NCI-H510A (cell line): ENCODE results near the gene RAB3B.
"Not testable (repeated sequence)": the region's sequence is repeated elsewhere in the genome, so short reads cannot be mapped to it uniquely, and the experiment has no call there.

ENCODE experiments used
- DNase-seq: peaks from one replicate; lab custom pipeline; 2025; lab: John Stamatoyannopoulos, UW

RAB3B gene

DNA sequence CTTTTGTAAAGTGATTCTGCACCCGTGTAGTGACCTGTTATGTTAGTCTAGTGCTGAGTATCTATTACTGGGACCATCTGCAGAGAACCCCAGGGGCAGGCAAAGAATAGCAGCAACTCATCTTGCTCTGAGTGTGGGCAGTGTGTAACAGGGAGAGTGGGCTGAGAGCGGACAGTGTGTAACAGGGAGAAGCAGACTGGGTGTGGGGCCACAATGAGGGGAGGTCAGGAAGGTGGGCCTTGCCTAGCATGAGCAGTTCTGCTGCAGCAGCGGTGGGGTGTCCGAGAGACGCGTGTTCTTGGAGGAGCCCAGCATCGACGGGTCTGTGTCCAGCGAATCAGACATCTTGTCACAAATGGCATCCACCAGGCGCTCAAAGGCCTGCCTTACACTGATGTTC lies 70.8 kb downstream of the RAB3B start:
- no peak for DNase-seq

DNA sequence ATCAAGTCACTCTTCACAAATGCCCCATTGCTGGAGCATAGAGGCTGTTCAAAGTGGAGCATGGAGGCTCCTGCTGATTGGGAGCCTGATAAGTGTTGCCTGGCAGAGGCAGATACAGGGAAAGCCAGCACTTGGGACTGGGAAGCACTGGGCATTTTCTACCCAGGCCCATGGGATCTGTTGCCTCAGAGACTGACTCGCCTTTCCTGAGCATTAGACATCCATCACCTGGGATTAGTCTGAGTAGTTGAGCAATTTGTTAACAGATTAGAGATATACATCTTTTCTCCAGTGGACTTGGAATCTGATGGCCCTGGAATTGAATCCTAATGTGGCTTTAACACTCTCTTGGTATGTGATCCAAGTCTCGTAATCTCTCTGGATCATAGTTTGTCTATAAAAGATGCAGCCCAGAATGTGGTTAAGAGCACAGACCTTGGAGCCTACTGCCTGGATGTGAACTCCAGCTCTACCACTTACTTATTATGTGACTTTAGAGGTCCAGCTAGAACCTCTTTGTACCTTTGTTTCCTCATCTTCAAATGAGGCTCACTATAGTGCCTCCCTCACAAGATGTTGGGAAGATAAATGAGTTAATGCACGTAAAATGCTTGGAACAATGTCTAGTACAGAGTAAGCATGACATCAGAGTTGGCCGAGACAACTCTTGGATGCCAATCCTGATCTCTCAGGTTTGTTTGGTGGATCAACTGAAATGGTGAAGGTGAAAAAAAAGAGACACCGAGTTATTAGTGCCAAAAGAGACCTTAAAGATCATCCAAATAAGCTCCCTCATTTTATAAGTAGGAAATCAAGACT lies 73.7 kb downstream of the RAB3B start:
- no peak for DNase-seq

DNA sequence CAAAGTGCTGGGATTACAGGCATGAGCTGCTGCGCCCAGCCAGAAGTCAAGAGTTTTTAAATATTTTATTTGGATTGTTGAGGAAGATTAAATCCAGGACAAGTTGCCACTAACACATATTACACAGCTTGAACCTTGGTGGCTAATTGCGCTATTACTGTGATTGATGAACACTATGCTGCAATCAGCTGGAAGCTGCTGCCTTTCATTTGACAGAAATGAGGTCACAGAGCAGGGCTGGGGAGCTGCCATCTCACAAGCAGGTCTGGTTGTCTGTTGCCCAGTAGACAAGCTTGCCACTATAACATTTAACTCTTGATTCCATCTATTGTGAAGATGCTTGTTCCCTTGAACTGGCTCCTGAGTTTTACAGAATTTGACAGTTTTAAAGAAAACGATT lies 74.5 kb downstream of the RAB3B start:
- no peak for DNase-seq

DNA sequence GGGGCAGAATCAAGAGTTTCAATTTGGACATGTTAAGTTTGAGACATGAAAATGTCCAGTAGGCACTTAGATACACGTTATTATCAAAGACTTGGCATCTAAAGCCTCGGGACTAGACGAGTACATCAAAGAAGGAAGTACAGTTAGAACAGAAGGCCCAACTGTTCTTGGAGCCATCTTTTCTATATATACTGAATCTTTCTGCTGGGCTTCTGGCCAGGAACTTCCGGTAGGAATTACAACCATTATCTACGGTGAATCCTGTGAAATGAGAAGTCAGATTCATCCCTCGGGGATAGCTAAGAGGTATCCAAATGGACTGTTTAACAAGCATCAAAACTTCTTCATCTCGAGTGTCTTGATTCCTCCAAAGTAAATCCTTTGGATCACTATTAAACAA lies 77.6 kb downstream of the RAB3B start:
- DNase-seq: no peak

DNA sequence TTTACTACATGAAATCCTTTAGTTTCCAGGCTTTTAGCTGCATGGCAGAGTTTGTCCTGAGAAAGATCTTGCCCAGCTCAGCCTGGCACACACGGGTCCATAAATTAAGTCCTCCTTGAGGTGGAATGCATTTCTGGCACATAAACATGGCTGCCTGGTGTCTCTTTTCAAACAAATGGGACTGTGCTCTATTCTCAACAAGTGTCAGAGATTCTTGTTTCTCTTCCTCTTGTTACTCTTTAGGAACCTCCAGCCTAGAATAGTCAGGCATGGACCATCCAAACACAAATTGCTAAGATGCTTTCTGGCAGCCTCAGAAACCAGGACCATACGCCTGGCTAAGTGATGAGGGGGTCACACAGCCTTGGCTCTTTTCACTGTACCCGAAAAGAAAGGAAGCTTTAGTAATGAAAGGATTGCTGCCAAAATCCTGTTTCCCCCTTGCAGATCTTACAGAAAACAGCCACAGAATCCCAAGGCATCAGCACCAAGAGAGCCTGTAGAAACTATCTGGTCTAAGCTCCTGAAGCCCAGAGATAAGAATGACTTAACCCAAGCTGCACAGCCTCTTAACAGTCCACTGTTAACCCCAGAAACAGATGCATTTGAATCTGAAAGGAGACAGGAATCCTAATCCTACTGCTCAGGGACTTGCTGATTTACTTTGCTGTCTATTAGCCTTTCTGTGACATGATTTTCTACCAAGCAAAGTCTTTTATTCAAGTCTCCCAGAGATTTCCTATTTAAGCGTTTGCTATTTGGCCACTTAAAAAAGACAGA lies 80.1 kb downstream of the RAB3B start:
- DNase-seq: no peak

DNA sequence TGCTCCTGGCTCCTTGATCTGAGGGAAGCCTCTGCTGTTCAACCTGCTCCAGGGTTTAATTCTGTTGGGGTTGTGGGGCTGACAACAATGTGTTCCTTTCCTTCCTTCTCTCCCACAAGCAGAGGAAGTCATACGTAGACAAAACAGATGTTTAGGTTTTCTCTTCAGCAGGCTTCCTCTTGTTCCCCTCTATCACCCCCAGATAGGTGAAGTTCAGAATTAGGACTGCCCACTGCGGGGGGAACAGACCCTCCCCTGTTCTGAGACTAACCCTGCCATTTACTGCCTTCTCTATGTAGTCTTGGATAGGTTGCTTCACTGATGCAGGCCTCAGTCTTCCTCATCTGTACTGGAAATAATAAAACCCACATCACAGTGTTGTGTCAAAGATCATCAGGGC lies 82.0 kb downstream of the RAB3B start:
- DNase-seq: no peak

DNA sequence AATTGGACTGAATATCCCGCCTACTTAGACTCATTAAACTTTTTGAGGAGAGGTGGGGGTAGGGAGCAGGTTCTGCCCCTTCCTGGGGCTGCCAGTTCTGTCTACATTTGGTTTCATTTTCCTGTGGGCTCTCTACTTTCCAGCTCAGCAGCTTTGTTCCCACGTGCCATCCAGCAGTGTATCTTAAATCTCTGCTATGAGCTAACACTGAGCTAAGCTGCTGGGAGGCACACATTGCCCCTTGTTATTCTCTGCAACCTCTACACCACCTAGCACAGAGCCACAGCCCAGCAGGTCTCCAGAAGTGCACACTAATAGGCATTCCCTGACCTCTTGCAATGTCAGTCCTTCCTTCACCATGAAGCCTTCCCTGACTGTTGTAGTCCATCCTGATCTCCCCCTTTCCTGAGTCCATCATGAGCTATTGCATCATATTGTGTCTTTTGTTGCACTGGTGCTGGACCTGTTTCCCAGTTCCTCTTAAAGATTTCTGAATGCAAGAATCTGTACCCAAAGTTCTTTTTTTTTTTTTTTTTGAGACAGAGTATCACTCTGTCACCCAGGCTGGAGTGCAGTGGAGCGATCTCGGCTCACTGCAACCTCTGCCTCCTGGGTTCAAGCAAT lies 83.3 kb downstream of the RAB3B start:
- no peak for DNase-seq

DNA sequence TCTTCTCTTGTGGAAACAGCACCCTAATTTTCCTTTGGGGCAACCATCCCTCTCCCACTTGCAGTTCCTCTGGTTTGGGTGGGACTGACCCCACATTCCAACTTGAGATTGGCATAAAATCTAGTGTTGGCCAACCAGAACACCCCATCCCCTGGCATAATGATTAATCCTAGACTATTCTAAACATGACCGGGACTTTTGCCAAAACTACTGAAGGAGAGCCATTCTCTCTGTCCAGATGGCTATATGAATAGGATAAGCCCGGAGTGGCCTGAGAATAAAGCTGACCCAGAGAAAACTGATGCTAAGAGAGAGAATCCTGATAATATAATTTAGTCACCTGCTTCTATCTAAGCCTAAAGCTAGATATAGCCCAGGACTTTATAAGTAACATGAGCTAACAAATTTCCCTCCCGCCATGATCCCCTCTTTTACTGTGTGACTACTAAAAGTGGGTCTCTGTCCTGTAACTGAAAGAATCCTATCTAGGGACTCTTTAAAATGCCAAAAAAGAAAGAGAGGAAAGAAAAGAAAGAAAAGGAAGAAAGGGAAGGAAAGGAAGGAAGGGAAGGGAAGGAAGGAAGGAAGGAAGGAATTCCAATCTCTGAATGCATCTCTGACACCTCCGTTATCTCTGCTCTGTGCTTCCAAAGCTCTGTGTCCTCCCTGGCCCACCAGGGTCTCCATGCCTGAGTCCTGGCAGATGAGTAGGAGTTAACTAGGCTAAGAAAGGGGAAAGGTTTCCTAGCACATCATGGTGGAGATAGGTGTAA lies 84.0 kb downstream of the RAB3B start:
- no peak for DNase-seq

DNA sequence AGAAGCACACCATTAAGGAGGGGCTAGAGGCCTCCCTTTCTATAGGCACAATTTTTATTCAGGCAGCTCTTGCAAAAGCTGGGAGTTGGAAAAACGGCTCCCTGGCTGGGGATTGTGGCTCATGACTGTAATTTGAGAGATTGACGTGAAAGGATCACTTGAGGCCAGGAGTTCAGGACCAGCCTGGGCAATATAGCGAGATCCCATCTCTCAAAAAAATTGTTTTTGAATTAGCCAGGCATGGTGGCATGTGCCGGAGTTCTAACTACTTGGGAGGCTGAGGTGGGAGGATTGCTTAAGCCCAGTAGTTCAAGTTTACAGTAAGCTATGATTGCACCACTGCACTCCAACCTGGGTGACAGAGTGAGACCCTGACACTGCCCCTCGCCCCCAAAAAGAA lies 88.0 kb downstream of the RAB3B start:
- no peak for DNase-seq

DNA sequence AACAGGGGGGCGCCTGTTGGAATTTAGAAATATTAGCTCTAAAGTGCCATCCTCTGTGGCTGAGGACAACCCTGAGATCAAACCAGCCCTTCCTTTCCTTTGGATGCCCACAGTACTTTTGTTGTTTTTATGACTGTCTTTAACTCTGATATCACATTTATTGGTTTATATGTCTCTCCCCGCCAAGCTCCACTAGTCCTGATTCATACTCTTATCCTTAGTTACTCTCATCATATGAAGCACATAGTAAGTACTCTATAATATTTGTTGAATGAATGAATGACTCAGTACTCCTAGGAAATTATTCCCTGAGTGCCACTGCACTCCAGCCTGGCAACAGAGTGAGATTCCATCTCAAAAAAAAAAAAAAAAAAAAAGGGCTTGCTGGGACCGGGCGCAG lies 89.3 kb downstream of the RAB3B start:
- DNase-seq: no peak

DNA sequence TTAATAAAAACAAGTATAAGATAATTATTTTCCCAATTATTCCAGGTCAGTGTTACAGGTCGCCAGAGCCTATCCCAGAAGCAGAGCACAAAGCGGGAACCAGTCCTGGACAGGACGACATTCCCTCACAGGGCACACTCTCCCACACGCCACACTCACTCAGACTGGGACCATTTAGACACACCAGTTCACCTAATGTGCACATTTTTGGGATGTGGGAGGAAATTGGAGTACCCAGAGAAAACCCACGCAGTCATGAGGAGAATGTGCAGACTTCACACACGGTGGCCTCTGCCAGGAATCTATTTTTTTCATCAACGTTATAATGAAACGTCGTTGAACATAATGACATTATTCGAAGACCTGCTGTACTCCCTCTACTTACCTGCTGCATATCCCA lies 91.5 kb downstream of the RAB3B start:
- DNase-seq: no peak

DNA sequence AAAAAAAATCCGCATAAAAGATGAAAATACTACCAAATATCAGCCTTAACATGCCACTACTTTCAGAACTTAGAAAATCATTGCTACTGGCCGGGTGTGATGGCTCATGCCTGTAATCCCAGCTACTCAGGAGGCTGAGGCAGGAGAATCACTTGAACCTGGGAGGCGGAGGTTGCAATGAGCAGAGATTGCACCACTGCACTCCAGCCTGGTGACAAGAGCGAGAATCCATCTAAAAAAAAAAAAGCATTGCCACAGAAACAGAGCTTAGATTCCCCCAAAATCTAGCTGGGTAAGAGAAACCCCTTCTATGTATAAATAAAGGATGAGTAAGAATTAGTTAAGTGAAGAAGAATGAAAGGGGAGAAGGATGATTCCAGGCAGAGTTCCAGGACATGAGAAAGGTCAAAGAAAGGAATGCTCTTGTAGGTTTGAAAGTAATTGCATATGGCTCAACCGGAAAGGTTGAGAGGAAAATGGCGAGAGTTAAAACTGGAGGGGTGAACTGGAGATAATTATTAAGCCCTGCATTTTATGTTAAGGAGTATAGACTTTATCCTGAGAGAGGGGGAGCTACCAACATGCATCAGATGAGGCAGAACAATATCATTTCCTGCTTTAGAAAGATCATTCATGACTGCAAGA lies 92.3 kb downstream of the RAB3B start:
- no peak for DNase-seq

DNA sequence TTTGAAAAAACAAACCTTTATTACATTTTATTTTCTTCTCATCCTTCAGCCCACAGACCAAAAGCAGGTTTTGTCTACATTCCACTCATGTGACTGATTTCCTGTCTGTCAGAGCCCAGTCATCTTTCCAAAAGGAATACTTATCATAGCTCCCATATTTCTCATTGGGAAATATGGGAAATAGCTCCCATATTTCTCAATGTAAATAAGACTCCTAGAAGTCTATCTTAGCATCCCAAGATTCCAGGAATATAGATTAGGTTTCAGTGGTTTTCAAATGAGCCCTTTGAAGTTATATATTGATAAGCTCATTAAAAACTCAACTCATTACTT lies 92.8 kb downstream of the RAB3B start:
- no peak for DNase-seq

DNA sequence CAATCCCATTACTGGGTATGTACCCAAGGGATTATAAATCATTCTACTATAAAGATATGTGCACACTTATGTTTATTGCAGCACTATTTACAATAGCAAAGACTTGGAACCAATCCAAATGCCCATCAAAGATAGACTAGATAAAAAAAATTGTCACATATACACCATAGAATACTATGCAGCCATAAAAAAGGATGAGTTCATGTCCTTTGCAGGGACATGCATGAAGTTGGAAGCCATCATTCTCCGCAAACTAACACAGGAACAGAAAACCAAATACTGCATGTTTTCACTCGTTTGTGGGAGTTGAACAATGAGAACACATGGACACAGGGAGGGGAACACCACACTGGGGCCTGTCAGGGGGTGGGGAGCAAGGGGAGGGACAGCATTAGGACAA lies 95.8 kb downstream of the RAB3B start:
- DNase-seq: not testable (repeated sequence)

DNA sequence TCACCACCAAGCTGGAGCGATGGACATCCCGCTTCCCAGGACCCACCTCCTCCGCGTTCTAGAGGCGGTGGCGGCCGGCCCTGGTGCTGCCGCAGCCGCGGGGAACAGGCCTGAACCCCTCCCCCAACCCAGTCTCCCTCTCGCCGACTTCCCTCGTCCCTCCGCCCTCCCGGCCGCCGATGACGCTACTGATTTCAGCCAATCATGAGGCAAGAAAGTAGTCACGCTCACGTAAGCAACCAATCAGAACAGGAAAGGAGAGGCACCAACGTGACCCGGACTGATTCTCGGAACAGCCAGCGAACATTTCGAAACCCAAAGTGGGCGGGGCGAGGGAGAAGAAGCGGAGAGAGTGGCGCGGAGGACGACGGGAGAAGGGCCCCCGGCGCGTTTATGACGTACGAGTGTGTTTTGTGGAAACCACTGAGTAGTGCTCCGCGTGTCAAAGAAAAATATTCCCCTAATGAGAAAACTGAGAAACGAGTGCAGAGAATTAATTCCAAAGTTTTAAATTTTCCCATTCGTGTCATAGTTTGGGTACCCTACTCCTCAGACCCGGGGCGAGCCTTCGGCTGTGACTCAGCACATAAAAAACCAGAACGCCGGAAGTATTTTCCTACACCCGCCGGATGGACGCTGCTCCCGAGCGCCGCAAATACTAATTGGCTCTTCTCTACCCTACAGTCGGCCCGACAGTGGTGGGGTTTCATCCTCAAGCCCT lies 111.7 kb downstream of the RAB3B start, which contains the start of gene NRDC:
TSS of gene NRDC (minus strand) at position 112 of the 721 bp plus-strand sequence. CDS start 112 bp downstream, outside the sequence.
- DNase-seq: peak; percentile 99

DNA sequence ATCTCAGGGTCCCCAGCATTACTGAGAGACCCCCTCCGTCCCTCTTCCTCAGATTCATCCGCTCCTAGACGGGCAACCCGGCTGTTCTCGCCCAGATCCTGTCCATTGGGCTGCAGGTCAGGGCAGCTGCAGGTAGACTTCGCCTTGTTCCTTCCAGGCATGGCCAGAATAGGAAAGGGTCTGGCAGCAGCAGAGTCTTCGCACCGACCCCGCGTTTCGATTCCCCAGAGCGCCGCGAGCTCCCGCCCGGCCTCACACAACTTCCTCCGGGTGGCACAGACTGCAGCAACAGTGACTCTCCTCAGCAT lies 112.2 kb downstream of the RAB3B start:
- no peak for DNase-seq

DNA sequence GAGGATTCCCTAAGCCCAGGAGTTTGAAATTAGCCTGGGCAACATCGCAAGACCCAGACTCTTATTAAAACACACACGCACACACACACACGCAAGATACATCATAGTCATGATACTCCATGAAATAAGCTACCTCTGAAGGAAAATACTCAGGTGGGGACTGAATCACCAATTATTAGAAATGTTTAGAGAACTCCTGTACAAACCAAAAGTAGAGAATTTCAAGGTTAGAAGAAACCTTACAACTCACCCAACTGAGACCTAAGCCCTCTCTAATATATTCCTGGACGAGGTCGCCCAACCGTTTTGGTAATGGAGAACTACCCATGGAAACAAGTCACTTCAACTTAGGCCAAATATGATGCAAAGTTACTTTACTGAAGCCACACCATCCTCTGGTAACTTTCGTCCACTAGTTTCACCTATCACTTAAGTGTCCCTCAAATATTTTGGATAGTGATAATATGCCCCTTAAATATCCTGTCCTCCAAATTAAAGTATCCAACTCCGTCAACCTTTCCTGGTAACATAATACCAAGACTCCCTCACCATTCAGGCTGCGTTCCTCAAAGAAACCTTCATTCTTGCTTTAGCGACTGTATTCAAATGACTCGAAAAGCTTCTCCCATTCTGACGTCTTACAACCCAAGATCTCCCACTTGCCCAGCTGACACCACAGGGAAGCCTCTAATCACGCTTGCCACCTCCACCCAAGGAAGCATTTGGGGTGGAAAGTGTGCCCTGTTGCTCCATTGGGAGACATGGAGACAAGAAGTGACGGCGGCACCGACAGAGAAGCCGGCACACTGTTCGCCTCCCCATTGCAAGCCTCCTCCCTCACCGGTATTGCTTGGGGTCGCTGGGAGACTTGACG lies 112.8 kb downstream of the RAB3B start:
- DNase-seq: no peak

DNA sequence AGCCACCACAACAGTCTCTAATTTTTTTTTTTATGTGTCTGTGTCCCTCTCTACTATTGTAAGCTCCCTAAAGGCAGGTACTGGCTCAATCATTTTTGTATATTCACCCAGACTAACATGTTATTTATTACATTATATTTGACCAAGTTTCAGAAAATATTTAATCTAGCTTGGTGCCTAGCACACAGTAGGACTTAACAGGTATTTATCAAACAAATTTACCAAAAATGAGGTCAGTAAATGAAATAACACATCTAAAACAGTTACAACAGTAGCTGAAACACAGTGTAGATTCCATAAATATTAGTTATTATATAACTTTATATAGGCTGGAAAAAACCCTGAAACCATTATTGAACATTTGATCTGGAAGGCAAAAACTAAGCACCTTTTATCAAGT lies 114.7 kb downstream of the RAB3B start:
- no peak for DNase-seq

DNA sequence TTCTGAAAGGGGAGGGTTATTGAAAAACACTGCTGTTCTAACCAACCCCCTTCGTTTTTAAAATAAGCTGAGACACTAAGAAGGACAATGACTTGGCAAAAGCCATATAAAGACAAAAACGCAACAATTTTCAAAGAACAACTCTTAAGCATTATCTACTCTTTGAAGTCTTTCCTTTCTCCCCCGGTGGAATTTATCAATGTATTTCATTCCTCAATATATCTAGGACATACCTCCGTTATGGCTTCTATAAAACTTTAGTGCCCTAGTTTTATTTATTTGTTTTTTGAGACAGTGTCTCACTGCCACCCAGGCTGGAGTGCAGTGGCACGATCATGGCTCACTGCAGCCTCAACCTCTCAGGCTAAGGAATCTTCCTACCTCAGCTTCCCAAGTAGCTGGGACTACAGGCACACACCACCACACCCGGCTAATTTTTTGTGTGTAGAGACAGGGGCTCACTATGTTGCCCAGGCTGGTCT lies 115.2 kb downstream of the RAB3B start:
- no peak for DNase-seq

DNA sequence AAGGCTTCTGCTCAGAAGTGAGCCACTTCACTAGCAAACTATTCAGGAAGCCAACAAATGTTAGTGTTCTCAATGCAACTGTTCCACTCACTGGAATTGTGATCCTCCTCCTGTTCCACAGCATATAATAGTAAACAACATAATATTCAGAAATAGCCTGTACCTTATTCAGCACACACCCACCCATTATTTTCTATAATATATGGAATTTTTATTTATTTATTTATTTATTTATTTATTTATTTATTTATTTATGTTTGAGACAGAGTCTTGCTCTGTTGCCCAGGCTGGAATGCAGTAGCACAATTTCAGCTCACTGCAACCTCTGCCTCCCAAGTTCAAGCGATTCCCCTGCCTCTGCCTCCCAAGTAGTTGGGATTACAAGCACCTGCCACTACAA lies 117.2 kb downstream of the RAB3B start:
- not testable (repeated sequence) for DNase-seq
